HG03159 (cell line): ENCODE results near the gene RUBCN.
A peak's percentile ranks its signal among the peaks of the same experiment; 100 is the strongest.

Experiments used
- ATAC-seq: cut with Tn5 transposase; IDR thresholded peaks from one replicate; pipeline ENCODE4 v1.9.1; 2021; ENCODE audit warnings: mild to moderate bottlenecking, moderate library complexity; ENCODE audit not compliant: unreplicated experiment

The RUBCN gene

GRCh38 chr3:197736491-197737318 is at the start of gene RUBCN:
RUBCN (minus strand) TSS chr3:197736904; CDS start chr3:197736719, 185 bp downstream.
- peak; percentile 81 for ATAC-seq

GRCh38 chr3:197784019-197784585 is 47.4 kb upstream of the RUBCN start:
- ATAC-seq = no peak

GRCh38 chr3:197782230-197782629 is 45.5 kb upstream of the RUBCN start:
- no peak for ATAC-seq

GRCh38 chr3:197775317-197775716 is 38.6 kb upstream of the RUBCN start:
- no peak for ATAC-seq

- ATAC-seq = no peak
Observed at GRCh38 chr3:197761784-197762183, 25.1 kb upstream of the RUBCN start.

GRCh38 chr3:197758512-197758911 is 21.8 kb upstream of the RUBCN start:
- no peak for ATAC-seq

GRCh38 chr3:197756704-197757103 is 20.0 kb upstream of the RUBCN start:
- no peak for ATAC-seq

- ATAC-seq = no peak
Observed at GRCh38 chr3:197753263-197753662, 16.6 kb upstream of the RUBCN start.

GRCh38 chr3:197752107-197752506 is 15.4 kb upstream of the RUBCN start:
- ATAC-seq = no peak

GRCh38 chr3:197750858-197751737 is 14.4 kb upstream of the RUBCN start:
- ATAC-seq = no peak

- ATAC-seq = peak; percentile 40
Observed at GRCh38 chr3:197750396-197750831, 13.7 kb upstream of the RUBCN start.

- peak; percentile 65 for ATAC-seq
Observed at GRCh38 chr3:197749601-197750395, 13.1 kb upstream of the RUBCN start, which contains the start of gene FYTTD1. FYTTD1 (plus strand) TSS chr3:197749883; CDS start chr3:197749972, 89 bp downstream.

GRCh38 chr3:197749315-197749600 is 12.6 kb upstream of the RUBCN start:
- peak; percentile 35 for ATAC-seq

- ATAC-seq = no peak
Observed at GRCh38 chr3:197748597-197749314, 12.1 kb upstream of the RUBCN start.

- ATAC-seq = no peak
Observed at GRCh38 chr3:197746801-197747237, 10.1 kb upstream of the RUBCN start.

- ATAC-seq = no peak
Observed at GRCh38 chr3:197746209-197746608, 9.5 kb upstream of the RUBCN start.

GRCh38 chr3:197742787-197743186 is 6.1 kb upstream of the RUBCN start:
- ATAC-seq = no peak

GRCh38 chr3:197737749-197738462 is 1.2 kb upstream of the RUBCN start:
- ATAC-seq = no peak

GRCh38 chr3:197737319-197737649 is 580 bp upstream of the RUBCN start:
- no peak for ATAC-seq
